ENCODE results near the gene DCDC2B. TPM values are rescaled to one million over a fixed set of nuclear protein-coding genes. Genes with fewer than 3 reads are reported as not detected.

Gene DCDC2B
- total RNA-seq, 1 donor from 2014 or later, result not detected

- peaks cover 29% of the 10 kb centered on the region for H3K4me1 Mint-ChIP-seq
- peak overlapping the region; percentile 98 for H3K4me3 Mint-ChIP-seq
- H3K27me3 Mint-ChIP-seq (ENCODE audit: low read depth), result no peaks in the 10 kb centered on the region
- peaks cover 15% of the 10 kb centered on the region for H3K36me3 Mint-ChIP-seq (ENCODE audit: low read depth)
- no peaks in the 10 kb centered on the region for H3K9me3 Mint-ChIP-seq
- H3K27ac Mint-ChIP-seq (ENCODE audit: unreplicated experiment), result no peak overlapping the region
- no peak for TF ChIP-seq CTCF (conservative IDR thresholded peaks at IDR 0.05)
- no peak for DNase-seq (ENCODE audit: low read depth, low spot score)
Measured at GRCh38 chr1:32178380-32179192, 30.3 kb upstream of the DCDC2B start.

GRCh38 chr1:32179193-32179442 lies 29.8 kb upstream of the DCDC2B start:
- peaks cover 33% of the 10 kb centered on the region for H3K4me1 Mint-ChIP-seq
- no peak for TF ChIP-seq CTCF (conservative IDR thresholded peaks at IDR 0.05)
- no peaks in the 10 kb centered on the region for H3K27me3 Mint-ChIP-seq (ENCODE audit: low read depth)
- H3K27ac Mint-ChIP-seq (ENCODE audit: unreplicated experiment), result peak overlapping the region; percentile 95
- peaks cover 18% of the 10 kb centered on the region for H3K36me3 Mint-ChIP-seq (ENCODE audit: low read depth)
- no peak for DNase-seq (ENCODE audit: low read depth, low spot score)
- H3K4me3 Mint-ChIP-seq, result peak overlapping the region; percentile 98
- no peaks in the 10 kb centered on the region for H3K9me3 Mint-ChIP-seq

GRCh38 chr1:32179443-32180185 lies 29.3 kb upstream of the DCDC2B start, which contains the start of gene TXLNA:
Gene TXLNA (plus strand): TSS chr1:32179675. CDS start chr1:32180346, 671 bp downstream.
- Mint-ChIP-seq H3K4me1 (peaks cover 36% of the 10 kb centered on the region), H3K36me3 (ENCODE audit: low read depth) (peaks cover 21% of the 10 kb centered on the region), H3K4me3 (peak within 1 kb of the TSS; percentile 98), H3K27me3 (ENCODE audit: low read depth) (no peaks in the 10 kb centered on the region), H3K27ac (ENCODE audit: unreplicated experiment) (peak within 1 kb of the TSS; percentile 99), H3K9me3 (no peaks in the 10 kb centered on the region)
- TF ChIP-seq CTCF (conservative IDR thresholded peaks at IDR 0.05), result no peak
- peak; percentile 87 for DNase-seq (ENCODE audit: low read depth, low spot score)

- Mint-ChIP-seq H3K4me1 (peaks cover 41% of the 10 kb centered on the region), H3K4me3 (peak overlapping the region; percentile 98), H3K9me3 (no peaks in the 10 kb centered on the region), H3K36me3 (ENCODE audit: low read depth) (peaks cover 25% of the 10 kb centered on the region), H3K27me3 (ENCODE audit: low read depth) (no peaks in the 10 kb centered on the region), H3K27ac (ENCODE audit: unreplicated experiment) (peak overlapping the region; percentile 96)
- DNase-seq (ENCODE audit: low read depth, low spot score), result peak; percentile 25
- no peak for TF ChIP-seq CTCF (conservative IDR thresholded peaks at IDR 0.05)
Measured at GRCh38 chr1:32180186-32181060, 28.5 kb upstream of the DCDC2B start.

- no peaks in the 10 kb centered on the region for H3K27me3 Mint-ChIP-seq (ENCODE audit: low read depth)
- peak overlapping the region; percentile 98 for H3K4me3 Mint-ChIP-seq
- no peak overlapping the region for H3K27ac Mint-ChIP-seq (ENCODE audit: unreplicated experiment)
- no peak for TF ChIP-seq CTCF (conservative IDR thresholded peaks at IDR 0.05)
- H3K4me1 Mint-ChIP-seq, result peaks cover 43% of the 10 kb centered on the region
- no peak for DNase-seq (ENCODE audit: low read depth, low spot score)
- H3K36me3 Mint-ChIP-seq (ENCODE audit: low read depth), result peaks cover 25% of the 10 kb centered on the region
- no peaks in the 10 kb centered on the region for H3K9me3 Mint-ChIP-seq
Measured at GRCh38 chr1:32181065-32181464, 27.8 kb upstream of the DCDC2B start.
